Mesenchymal stem cell (in vitro differentiated cells and primary cell): ENCODE data around the gene TAS2R19.

Experiments
- DNase-seq: peaks from one replicate; pipeline ENCODE4 v3.0.0-alpha.2; 2013
- H2AFZ ChIP-seq: one replicate; pipeline ENCODE4 v1.6.1; 2013; ENCODE audit warnings: low read depth, mild to moderate bottlenecking, control low read depth, inconsistent platforms, low read length, moderate library complexity
- H2AK5ac ChIP-seq: 2 replicates; pipeline ENCODE4 v1.6.1; 2013; ENCODE audit warnings: low read length, moderate library complexity, mild to moderate bottlenecking, inconsistent platforms; ENCODE audit not compliant: severe bottlenecking
- H2BK120ac ChIP-seq: one replicate; pipeline ENCODE4 v1.6.1; 2013; ENCODE audit warnings: low read depth, mild to moderate bottlenecking, inconsistent platforms, low read length, moderate library complexity
- H2BK12ac ChIP-seq, 2 experiments: one replicate each; pipeline ENCODE4 v1.6.1; 2013; ENCODE audit warnings: inconsistent platforms in 2 of 2, low read length in 2 of 2, mild to moderate bottlenecking in 2 of 2, moderate library complexity in 2 of 2, control low read depth in 1 of 2
- H2BK15ac ChIP-seq: one replicate; pipeline ENCODE4 v1.6.1; 2013; ENCODE audit warnings: mild to moderate bottlenecking, low read depth, inconsistent platforms; ENCODE audit not compliant: poor library complexity, severe bottlenecking
- H2BK5ac ChIP-seq: 2 replicates; pipeline ENCODE4 v1.6.1; 2013; ENCODE audit warnings: low read depth, mild to moderate bottlenecking, low read length, control low read depth, inconsistent platforms; ENCODE audit not compliant: poor library complexity, severe bottlenecking
- H3K14ac ChIP-seq, 2 experiments: one replicate each; pipeline ENCODE4 v1.6.1; 2013; ENCODE audit warnings: inconsistent platforms in 2 of 2, low read length in 2 of 2, control low read depth in 1 of 2, mild to moderate bottlenecking in 1 of 2, moderate library complexity in 1 of 2
- H3K18ac ChIP-seq, 2 experiments: one replicate each; pipeline ENCODE4 v1.6.1; 2013; ENCODE audit warnings: inconsistent platforms in 2 of 2, low read length in 2 of 2, control low read depth in 1 of 2, low read depth in 1 of 2, mild to moderate bottlenecking in 1 of 2
- H3K23ac ChIP-seq, 2 experiments: one replicate each; pipeline ENCODE4 v1.6.1; 2013; ENCODE audit warnings: inconsistent platforms in 2 of 2, low read length in 2 of 2, mild to moderate bottlenecking in 2 of 2, moderate library complexity in 2 of 2, control low read depth in 1 of 2
- H3K27ac ChIP-seq: 2 replicates; pipeline ENCODE4 v1.5.1; 2013; ENCODE audit warnings: mild to moderate bottlenecking, moderate library complexity, low read length, control low read depth, inconsistent platforms; ENCODE audit not compliant: poor library complexity, severe bottlenecking
- H3K27me3 ChIP-seq, 2 experiments: 2 replicates each; pipeline versions ENCODE4 v1.6.1 to v1.7.0; 2013; ENCODE audit warnings: low read length in 2 of 2, mild to moderate bottlenecking in 2 of 2, moderate library complexity in 2 of 2, control low read depth in 1 of 2, inconsistent platforms in 1 of 2; ENCODE audit not compliant: control insufficient read depth in 1 of 2, insufficient read depth in 1 of 2
- H3K36me3 ChIP-seq, 2 experiments: 2 replicates each; pipeline versions ENCODE4 v1.6.1 to v1.7.0; 2013; ENCODE audit warnings: low read length in 2 of 2, control low read depth in 1 of 2, inconsistent platforms in 1 of 2, low read depth in 1 of 2, mild to moderate bottlenecking in 1 of 2; ENCODE audit not compliant: insufficient read depth in 2 of 2, control insufficient read depth in 1 of 2
- H3K4ac ChIP-seq, 2 experiments: one replicate each; pipeline ENCODE4 v1.6.1; 2013; ENCODE audit warnings: inconsistent platforms in 2 of 2, low read length in 2 of 2, mild to moderate bottlenecking in 2 of 2, moderate library complexity in 2 of 2, control low read depth in 1 of 2, low read depth in 1 of 2
- H3K4me1 ChIP-seq: 2 replicates; pipeline ENCODE4 v1.6.1; 2013; ENCODE audit warnings: low read depth, low read length, control low read depth; ENCODE audit not compliant: control insufficient read depth, insufficient read depth
- H3K4me2 ChIP-seq: 2 replicates; pipeline ENCODE4 v1.6.1; 2013; ENCODE audit warnings: low read length, mild to moderate bottlenecking, inconsistent platforms; ENCODE audit not compliant: poor library complexity, severe bottlenecking
- H3K4me3 ChIP-seq, 2 experiments: 2 replicates each; pipeline versions ENCODE4 v1.5.1 to v1.7.0; 2013; ENCODE audit warnings: low read length in 2 of 2, mild to moderate bottlenecking in 2 of 2, control low read depth in 1 of 2, low read depth in 1 of 2; ENCODE audit not compliant: insufficient read depth in 1 of 2
- H3K79me1 ChIP-seq: replicated peaks from 2 replicates; pipeline ENCODE4 v1.6.1; 2013; ENCODE audit warnings: mild to moderate bottlenecking, control low read depth, low read length, inconsistent platforms; ENCODE audit not compliant: poor library complexity, severe bottlenecking
- H3K9ac ChIP-seq: 2 replicates; pipeline ENCODE4 v1.7.0; 2013; ENCODE audit warnings: mild to moderate bottlenecking, low read length, moderate library complexity
- H3K9me3 ChIP-seq: 2 replicates; pipeline ENCODE4 v1.7.0; 2013; ENCODE audit warnings: mild to moderate bottlenecking, low read length; ENCODE audit not compliant: control insufficient read depth
- H4K8ac ChIP-seq: one replicate; pipeline ENCODE4 v1.6.1; 2013; ENCODE audit warnings: inconsistent platforms, mild to moderate bottlenecking, low read length, moderate library complexity
- H4K91ac ChIP-seq: one replicate; pipeline ENCODE4 v1.6.1; 2013; ENCODE audit warnings: mild to moderate bottlenecking, low read length, inconsistent platforms
- WGBS: methylation state at CpG from one replicate; pipeline ENCODE4 v1.1.7; 2013; ENCODE audit warnings: mixed read lengths; 5-methylcytosine and 5-hydroxymethylcytosine counted together

The TAS2R19 gene

GRCh38 chr12:10986812-10987211, 35.6 kb downstream of the TAS2R19 start, which contains the start of gene TAS2R50:
TSS of gene TAS2R50 (minus strand) at chr12:10986912. CDS start at chr12:10986860, 52 bp downstream.
- H4K91ac ChIP-seq, result no peak within 1 kb of the TSS
- no peak within 1 kb of the TSS for H3K27ac ChIP-seq
- no peak within 1 kb of the TSS for H3K9ac ChIP-seq
- no peak within 1 kb of the TSS for H2BK12ac ChIP-seq
- H2BK15ac ChIP-seq, result no peak within 1 kb of the TSS
- H3K79me1 ChIP-seq, result peaks cover 8% of the 10 kb centered on the region
- H2AFZ ChIP-seq, result no peak within 1 kb of the TSS
- H3K27me3 ChIP-seq, result no peaks in the 10 kb centered on the region
- no peak within 1 kb of the TSS for H3K14ac ChIP-seq
- H3K36me3 ChIP-seq, result peaks cover 0 to 11% of the 10 kb centered on the region in 2 experiments
- H3K4me1 ChIP-seq, result no peaks in the 10 kb centered on the region
- no peak within 1 kb of the TSS for H4K8ac ChIP-seq
- no peak within 1 kb of the TSS for H3K4me3 ChIP-seq
- H3K4me2 ChIP-seq, result no peak within 1 kb of the TSS
- no peak within 1 kb of the TSS for H2AK5ac ChIP-seq
- DNase-seq, result no peak
- peaks cover 21% of the 10 kb centered on the region for H3K9me3 ChIP-seq
- no peak within 1 kb of the TSS for H3K23ac ChIP-seq
- H3K4ac ChIP-seq, result no peak within 1 kb of the TSS
- WGBS, result no CpG with 5 or more reads among the region's 2 CpGs
- H2BK120ac ChIP-seq, result no peak within 1 kb of the TSS
- H3K18ac ChIP-seq, result no peak within 1 kb of the TSS
- H2BK5ac ChIP-seq, result no peak within 1 kb of the TSS

- Histone ChIP-seq H3K4ac (no peak overlapping the region), H3K18ac (no peak overlapping the region), H3K4me2 (no peak overlapping the region), H3K23ac (no peak overlapping the region), H2AK5ac (no peak overlapping the region), H3K79me1 (peaks cover 2% of the 10 kb centered on the region), H4K91ac (no peak overlapping the region), H2BK15ac (no peak overlapping the region), H3K27me3 (no peaks in the 10 kb centered on the region), H2BK5ac (no peak overlapping the region), H2AFZ (no peak overlapping the region), H2BK12ac (no peak overlapping the region), H3K4me3 (no peak overlapping the region), H3K14ac (no peak overlapping the region), H3K4me1 (no peaks in the 10 kb centered on the region), H3K9me3 (no peaks in the 10 kb centered on the region), H3K36me3 (no peaks in the 10 kb centered on the region), H2BK120ac (no peak overlapping the region), H4K8ac (no peak overlapping the region), H3K9ac (no peak overlapping the region), H3K27ac (no peak overlapping the region)
- WGBS, result 100% methylated on average over 5 of the region's 5 CpGs
- no peak for DNase-seq
Observed at GRCh38 chr12:10982244-10982643, 40.2 kb downstream of the TAS2R19 start.

DNA sequence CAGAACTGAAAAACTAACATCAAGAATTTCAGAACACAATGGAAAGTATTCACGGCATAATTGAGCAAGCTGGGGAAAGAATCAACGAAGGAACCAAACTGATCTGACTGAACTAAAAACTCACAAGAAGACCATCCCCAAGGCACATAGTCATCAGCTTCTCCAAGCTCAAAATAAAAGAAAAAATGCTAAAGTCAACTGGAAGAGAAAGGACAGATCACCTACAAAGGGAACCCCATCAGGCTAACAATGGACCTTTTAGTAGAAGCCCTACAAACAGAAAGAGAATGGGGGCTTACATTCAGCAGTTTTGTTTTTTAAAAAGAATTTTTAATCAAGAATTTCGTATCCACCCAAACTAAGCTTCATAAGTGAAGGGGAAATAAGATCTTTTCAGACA, 47.5 kb downstream of the TAS2R19 start:
- Histone ChIP-seq H3K27me3 (no peaks in the 10 kb centered on the region), H3K18ac (no peak overlapping the region), H3K23ac (no peak overlapping the region), H2BK12ac (no peak overlapping the region), H2BK120ac (no peak overlapping the region), H2AFZ (no peak overlapping the region), H2AK5ac (no peak overlapping the region), H3K79me1 (peaks cover 6% of the 10 kb centered on the region), H3K36me3 (no peaks in the 10 kb centered on the region), H3K4ac (no peak overlapping the region), H3K14ac (no peak overlapping the region), H2BK5ac (no peak overlapping the region), H3K4me3 (no peak overlapping the region), H3K9me3 (peaks cover 3% of the 10 kb centered on the region), H4K91ac (no peak overlapping the region), H4K8ac (no peak overlapping the region), H3K27ac (no peak overlapping the region), H3K4me1 (no peaks in the 10 kb centered on the region), H3K4me2 (no peak overlapping the region), H2BK15ac (no peak overlapping the region), H3K9ac (no peak overlapping the region)
- no peak for DNase-seq
- WGBS, result 91% methylated on average over 3 of the region's 3 CpGs
